HL-60 (cell line): ENCODE measurements around the gene CNTNAP5.

Experiments used
- DNase-seq, 2 experiments: peaks; one replicate each; pipeline ENCODE4 v3.0.0-alpha.2; 2010 to 2020; ENCODE audit warnings: low read depth in 1 of 2, low spot score in 1 of 2
- H3K27ac ChIP-seq: fragments of 250-450 bp; sonication (Bioruptor Pico); replicated peaks from 2 replicates; pipeline ENCODE4 v1.5.1; 2020; ENCODE audit warnings: mild to moderate bottlenecking, moderate library complexity
- H3K27me3 ChIP-seq: fragments of 250-450 bp; sonication (Bioruptor Pico); 2 replicates; pipeline ENCODE4 v1.5.1; 2021; ENCODE audit warnings: mild to moderate bottlenecking, moderate library complexity; ENCODE audit not compliant: insufficient read depth, poor library complexity, severe bottlenecking
- H3K4me3 ChIP-seq: replicated peaks from 2 replicates; pipeline ENCODE4 v1.5.1; 2011; ENCODE audit warnings: mild to moderate bottlenecking, control low read depth, low read length; ENCODE audit not compliant: insufficient read depth
- GABPA ChIP-seq: IDR thresholded peaks from 2 replicates; pipeline ENCODE4 v1.6.1; 2012; ENCODE audit warnings: low read depth
- POLR2AphosphoS5 ChIP-seq: IDR thresholded peaks from 2 replicates; pipeline ENCODE4 v1.6.1; 2012; ENCODE audit warnings: low read depth
- SPI1 ChIP-seq: IDR thresholded peaks from 2 replicates; pipeline ENCODE4 v1.6.1; 2012; ENCODE audit warnings: low read depth, mild to moderate bottlenecking, borderline replicate concordance
- TF ChIP-seq, protein P1 (sequence below): IDR thresholded peaks from 2 replicates; pipeline ENCODE4 v1.6.1; 2012; ENCODE audit warnings: low read depth; ENCODE audit not compliant: insufficient replicate concordance
- TF ChIP-seq, protein P2 (sequence below): IDR thresholded peaks from one replicate; pipeline ENCODE4 v1.5.1; 2011; ENCODE audit warnings: low read length, control low read depth, inconsistent platforms; ENCODE audit not compliant: insufficient read depth

Gene CNTNAP5

GRCh38 chr2:124560592-124561112, 535.6 kb downstream of the CNTNAP5 start:
- Histone ChIP-seq H3K4me3 (no peak overlapping the region), H3K27ac (no peak overlapping the region), H3K27me3 (no peaks in the 10 kb centered on the region)
- DNase-seq = no peak
- no peak for TF ChIP-seq POLR2AphosphoS5
- TF ChIP-seq GABPA = no peak
- TF ChIP-seq SPI1 = no peak
- TF ChIP-seq, protein P1, sequence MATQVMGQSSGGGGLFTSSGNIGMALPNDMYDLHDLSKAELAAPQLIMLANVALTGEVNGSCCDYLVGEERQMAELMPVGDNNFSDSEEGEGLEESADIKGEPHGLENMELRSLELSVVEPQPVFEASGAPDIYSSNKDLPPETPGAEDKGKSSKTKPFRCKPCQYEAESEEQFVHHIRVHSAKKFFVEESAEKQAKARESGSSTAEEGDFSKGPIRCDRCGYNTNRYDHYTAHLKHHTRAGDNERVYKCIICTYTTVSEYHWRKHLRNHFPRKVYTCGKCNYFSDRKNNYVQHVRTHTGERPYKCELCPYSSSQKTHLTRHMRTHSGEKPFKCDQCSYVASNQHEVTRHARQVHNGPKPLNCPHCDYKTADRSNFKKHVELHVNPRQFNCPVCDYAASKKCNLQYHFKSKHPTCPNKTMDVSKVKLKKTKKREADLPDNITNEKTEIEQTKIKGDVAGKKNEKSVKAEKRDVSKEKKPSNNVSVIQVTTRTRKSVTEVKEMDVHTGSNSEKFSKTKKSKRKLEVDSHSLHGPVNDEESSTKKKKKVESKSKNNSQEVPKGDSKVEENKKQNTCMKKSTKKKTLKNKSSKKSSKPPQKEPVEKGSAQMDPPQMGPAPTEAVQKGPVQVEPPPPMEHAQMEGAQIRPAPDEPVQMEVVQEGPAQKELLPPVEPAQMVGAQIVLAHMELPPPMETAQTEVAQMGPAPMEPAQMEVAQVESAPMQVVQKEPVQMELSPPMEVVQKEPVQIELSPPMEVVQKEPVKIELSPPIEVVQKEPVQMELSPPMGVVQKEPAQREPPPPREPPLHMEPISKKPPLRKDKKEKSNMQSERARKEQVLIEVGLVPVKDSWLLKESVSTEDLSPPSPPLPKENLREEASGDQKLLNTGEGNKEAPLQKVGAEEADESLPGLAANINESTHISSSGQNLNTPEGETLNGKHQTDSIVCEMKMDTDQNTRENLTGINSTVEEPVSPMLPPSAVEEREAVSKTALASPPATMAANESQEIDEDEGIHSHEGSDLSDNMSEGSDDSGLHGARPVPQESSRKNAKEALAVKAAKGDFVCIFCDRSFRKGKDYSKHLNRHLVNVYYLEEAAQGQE = no peak

GRCh38 chr2:124561486-124561885, 536.4 kb downstream of the CNTNAP5 start:
- Histone ChIP-seq H3K27me3 (no peaks in the 10 kb centered on the region), H3K27ac (no peak overlapping the region), H3K4me3 (no peak overlapping the region)
- TF ChIP-seq POLR2AphosphoS5 (no peak), GABPA (no peak), SPI1 (no peak)
- TF ChIP-seq, protein P2, sequence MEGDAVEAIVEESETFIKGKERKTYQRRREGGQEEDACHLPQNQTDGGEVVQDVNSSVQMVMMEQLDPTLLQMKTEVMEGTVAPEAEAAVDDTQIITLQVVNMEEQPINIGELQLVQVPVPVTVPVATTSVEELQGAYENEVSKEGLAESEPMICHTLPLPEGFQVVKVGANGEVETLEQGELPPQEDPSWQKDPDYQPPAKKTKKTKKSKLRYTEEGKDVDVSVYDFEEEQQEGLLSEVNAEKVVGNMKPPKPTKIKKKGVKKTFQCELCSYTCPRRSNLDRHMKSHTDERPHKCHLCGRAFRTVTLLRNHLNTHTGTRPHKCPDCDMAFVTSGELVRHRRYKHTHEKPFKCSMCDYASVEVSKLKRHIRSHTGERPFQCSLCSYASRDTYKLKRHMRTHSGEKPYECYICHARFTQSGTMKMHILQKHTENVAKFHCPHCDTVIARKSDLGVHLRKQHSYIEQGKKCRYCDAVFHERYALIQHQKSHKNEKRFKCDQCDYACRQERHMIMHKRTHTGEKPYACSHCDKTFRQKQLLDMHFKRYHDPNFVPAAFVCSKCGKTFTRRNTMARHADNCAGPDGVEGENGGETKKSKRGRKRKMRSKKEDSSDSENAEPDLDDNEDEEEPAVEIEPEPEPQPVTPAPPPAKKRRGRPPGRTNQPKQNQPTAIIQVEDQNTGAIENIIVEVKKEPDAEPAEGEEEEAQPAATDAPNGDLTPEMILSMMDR = no peak
- TF ChIP-seq, protein P1 = no peak
- no peak for DNase-seq

GRCh38 chr2:124563426-124563825, 538.3 kb downstream of the CNTNAP5 start:
- TF ChIP-seq SPI1 (no peak), POLR2AphosphoS5 (no peak), GABPA (no peak)
- TF ChIP-seq, protein P1 = no peak
- TF ChIP-seq, protein P2 = no peak
- no peak overlapping the region for H3K27ac ChIP-seq
- DNase-seq = no peak

More at GRCh38 chr2:124563426-124563825, 538.3 kb downstream of the CNTNAP5 start:
- H3K27me3 ChIP-seq = no peaks in the 10 kb centered on the region
- H3K4me3 ChIP-seq = no peak overlapping the region
